HG02973 (cell line): Measurements from ENCODE around the gene NEK11.
A peak's percentile ranks its signal among the peaks of the same experiment; 100 is the strongest.

Experiments used
- ATAC-seq: cut with Tn5 transposase; IDR thresholded peaks from one replicate; pipeline ENCODE4 v1.9.1; 2021; ENCODE audit warnings: moderate library complexity; ENCODE audit not compliant: unreplicated experiment

NEK11 gene

GRCh38 chr3:131026321-131027151 is at the start of gene NEK11, which contains the start of gene ASTE1:
TSS of gene NEK11 (plus strand) at chr3:131026877. CDS start at chr3:131029709, 2,832 bp downstream.
TSS of gene ASTE1 (minus strand) at chr3:131026825. CDS start at chr3:131025306, 1,519 bp downstream.
- ATAC-seq, result peak; percentile 98

GRCh38 chr3:130979117-130979516 is 47.6 kb upstream of the NEK11 start:
- ATAC-seq, result no peak

- no peak for ATAC-seq
Observed at GRCh38 chr3:130981469-130981868, 45.2 kb upstream of the NEK11 start.

- ATAC-seq, result no peak
Observed at GRCh38 chr3:130990282-130990681, 36.4 kb upstream of the NEK11 start.

GRCh38 chr3:130991126-130991525 is 35.6 kb upstream of the NEK11 start:
- ATAC-seq, result no peak

- ATAC-seq, result no peak
Observed at GRCh38 chr3:130992344-130992743, 34.3 kb upstream of the NEK11 start.

- no peak for ATAC-seq
Observed at GRCh38 chr3:130997289-130997688, 29.4 kb upstream of the NEK11 start.

- ATAC-seq, result no peak
Observed at GRCh38 chr3:131001071-131001470, 25.6 kb upstream of the NEK11 start.

GRCh38 chr3:131004603-131005002 is 22.1 kb upstream of the NEK11 start:
- no peak for ATAC-seq

- no peak for ATAC-seq
Observed at GRCh38 chr3:131007256-131007655, 19.4 kb upstream of the NEK11 start.

GRCh38 chr3:131007782-131008181 is 18.9 kb upstream of the NEK11 start:
- ATAC-seq, result no peak

GRCh38 chr3:131008326-131008725 is 18.4 kb upstream of the NEK11 start:
- no peak for ATAC-seq

- ATAC-seq, result no peak
Observed at GRCh38 chr3:131009698-131010097, 17.0 kb upstream of the NEK11 start.

GRCh38 chr3:131018970-131019369 is 7.7 kb upstream of the NEK11 start:
- no peak for ATAC-seq

GRCh38 chr3:131020122-131020693 is 6.5 kb upstream of the NEK11 start:
- no peak for ATAC-seq

GRCh38 chr3:131025539-131025938 is 1.1 kb upstream of the NEK11 start:
- ATAC-seq, result no peak

- ATAC-seq, result no peak
Observed at GRCh38 chr3:131028844-131029243, 2.2 kb downstream of the NEK11 start.

GRCh38 chr3:131031660-131032059 is 5.0 kb downstream of the NEK11 start:
- no peak for ATAC-seq

- no peak for ATAC-seq
Observed at GRCh38 chr3:131033480-131034080, 6.9 kb downstream of the NEK11 start.

GRCh38 chr3:131036200-131036816 is 9.6 kb downstream of the NEK11 start:
- ATAC-seq, result no peak

GRCh38 chr3:131036986-131037385 is 10.3 kb downstream of the NEK11 start:
- no peak for ATAC-seq

- no peak for ATAC-seq
Observed at GRCh38 chr3:131038326-131038725, 11.6 kb downstream of the NEK11 start.
